ENCODE measurements around the gene NUTM2F.
"Not testable (repeated sequence)": the region's sequence is repeated elsewhere in the genome, so short reads cannot be mapped to it uniquely, and the experiment has no call there.

GRCh38 chr9:94347451-94347850 lies 19.0 kb upstream of the NUTM2F start:
- TF ChIP-seq SP1 (IDR thresholded peaks at IDR 0.05); FOXM1 (IDR thresholded peaks at IDR 0.05; ENCODE audit: borderline replicate concordance); FOXK2 (IDR thresholded peaks at IDR 0.05); TARDBP (IDR thresholded peaks at IDR 0.05); L3MBTL2 (conservative IDR thresholded peaks at IDR 0.05); BHLHE40 (IDR thresholded peaks at IDR 0.05; ENCODE audit: borderline replicate concordance); ARNT (IDR thresholded peaks at IDR 0.05); ELF4 (IDR thresholded peaks at IDR 0.05); HDGF (IDR thresholded peaks at IDR 0.05; ENCODE audit: borderline replicate concordance): not testable (repeated sequence)

Data from HEK293T (cell line).